ENCODE data around the gene SF3B4.
A peak's percentile ranks its signal among the peaks of the same experiment; 100 is the strongest.
"Not testable (repeated sequence)": the region's sequence is repeated elsewhere in the genome, so short reads cannot be mapped to it uniquely, and the experiment has no call there.

SF3B4 gene

DNA sequence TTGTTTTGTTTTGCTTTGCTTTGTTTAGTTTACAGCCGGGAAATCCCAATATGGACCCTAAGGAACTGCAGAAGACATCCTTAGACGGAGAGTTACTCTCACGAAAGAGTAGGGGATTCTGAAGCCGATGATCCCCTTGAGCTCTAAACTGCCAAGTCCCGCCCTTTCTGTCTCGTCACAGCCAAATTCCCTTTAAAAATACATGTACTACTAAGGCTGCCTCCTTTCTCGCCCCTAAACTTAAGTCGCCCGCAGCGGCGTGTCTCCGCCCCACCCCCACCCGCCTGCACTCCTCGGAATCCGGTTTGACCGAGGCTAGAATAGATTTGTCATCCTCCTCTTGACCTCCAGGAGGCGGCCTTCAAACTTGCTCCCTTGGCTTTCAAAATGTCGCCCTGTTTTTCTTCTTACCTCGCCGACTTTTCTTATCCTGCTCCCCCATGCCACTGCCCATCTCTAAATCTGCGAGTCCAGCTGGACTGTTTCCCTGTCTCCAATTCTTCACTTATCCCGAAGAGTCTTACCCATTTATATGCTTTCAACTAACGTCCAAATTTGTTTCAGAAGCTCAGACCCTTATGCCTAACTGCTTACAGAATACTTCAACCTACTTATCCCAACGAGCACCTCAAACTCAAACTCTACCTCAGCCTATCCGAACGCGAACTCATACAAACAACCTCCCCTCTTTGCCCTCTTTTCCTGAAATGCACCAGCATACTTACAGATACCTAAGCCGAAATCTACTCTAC lies 39.2 kb downstream of the SF3B4 start:
- peak; percentile 77 to 78 for DNase-seq (ENCODE audit: low read depth in 2 of 2)

DNA sequence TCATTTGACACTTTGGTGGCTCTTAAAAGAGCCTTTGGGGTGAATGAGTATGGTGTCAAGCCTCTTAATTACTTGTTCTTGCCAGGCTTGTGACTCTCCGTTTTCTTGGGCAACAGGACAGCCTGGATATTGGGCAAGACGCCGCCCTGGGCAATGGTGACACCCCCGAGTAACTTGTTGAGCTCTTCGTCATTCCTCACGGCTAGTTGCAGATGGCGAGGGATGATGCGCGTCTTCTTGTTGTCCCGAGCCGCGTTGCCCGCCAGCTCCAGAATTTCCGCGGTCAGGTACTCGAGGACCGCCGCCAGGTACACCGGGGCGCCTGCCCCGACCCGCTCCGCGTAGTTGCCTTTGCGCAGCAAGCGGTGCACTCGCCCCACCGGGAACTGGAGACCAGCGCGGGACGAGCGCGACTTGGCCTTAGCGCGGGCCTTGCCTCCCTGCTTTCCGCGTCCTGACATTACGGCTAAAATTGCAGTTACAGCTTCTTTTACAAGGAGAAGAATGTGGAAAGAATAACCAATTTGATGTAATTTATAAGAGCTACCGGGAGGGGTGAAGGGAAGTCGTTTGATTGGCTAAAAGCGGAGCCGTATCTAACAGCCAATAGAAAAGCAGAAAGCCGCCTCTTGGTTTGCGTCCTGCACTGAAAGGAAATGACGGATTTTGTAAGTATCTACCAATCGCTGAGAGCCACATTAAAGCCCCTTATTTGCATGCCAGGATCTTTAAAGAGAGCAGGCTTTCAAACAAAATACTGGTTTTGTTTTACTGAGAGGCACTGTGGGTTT lies 40.0 kb downstream of the SF3B4 start:
- peak; percentile 98 for DNase-seq (ENCODE audit: low read depth in 2 of 2)

DNA sequence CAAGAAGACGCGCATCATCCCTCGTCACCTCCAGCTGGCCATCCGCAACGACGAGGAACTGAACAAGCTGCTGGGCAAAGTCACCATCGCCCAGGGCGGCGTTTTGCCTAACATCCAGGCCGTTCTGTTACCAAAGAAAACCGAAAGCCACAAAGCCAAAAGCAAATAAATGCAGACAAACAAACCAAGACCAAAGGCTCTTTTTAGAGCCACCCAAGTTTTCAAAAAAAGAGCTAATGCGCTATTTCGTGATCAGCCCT lies 40.5 kb downstream of the SF3B4 start:
- DNase-seq (ENCODE audit: low read depth in 2 of 2): not testable (repeated sequence)

DNA sequence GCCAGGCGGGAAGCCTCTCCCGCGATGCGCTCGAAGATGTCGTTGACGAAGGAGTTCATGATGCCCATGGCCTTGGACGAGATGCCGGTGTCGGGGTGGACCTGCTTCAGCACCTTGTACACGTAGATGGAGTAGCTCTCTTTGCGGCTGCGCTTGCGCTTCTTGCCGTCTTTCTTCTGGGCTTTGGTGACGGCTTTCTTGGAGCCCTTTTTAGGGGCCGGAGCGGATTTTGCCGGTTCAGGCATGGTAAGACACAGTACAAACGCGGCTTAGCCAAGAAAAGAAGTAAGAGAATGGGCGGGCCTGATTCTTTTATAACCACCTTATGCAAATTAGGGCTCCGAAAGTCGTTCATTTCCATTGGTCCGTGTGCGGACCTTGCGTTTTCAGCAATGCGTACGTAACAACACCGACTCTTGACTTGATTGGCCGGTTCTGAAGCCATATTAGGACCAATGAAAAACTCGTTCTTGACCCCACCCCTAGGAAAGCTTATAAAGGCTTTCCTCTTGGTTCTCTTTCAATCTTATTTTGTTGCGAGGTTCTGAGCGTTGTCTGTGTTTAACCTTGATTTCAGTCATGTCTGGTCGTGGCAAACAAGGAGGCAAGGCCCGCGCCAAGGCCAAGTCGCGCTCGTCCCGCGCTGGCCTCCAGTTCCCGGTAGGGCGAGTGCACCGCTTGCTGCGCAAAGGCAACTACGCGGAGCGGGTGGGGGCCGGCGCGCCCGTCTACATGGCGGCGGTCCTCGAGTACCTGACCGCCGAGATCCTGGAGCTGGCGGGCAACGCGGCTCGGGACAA lies 41.0 kb downstream of the SF3B4 start:
- DNase-seq (ENCODE audit: low read depth in 2 of 2): peak; percentile 99

DNA sequence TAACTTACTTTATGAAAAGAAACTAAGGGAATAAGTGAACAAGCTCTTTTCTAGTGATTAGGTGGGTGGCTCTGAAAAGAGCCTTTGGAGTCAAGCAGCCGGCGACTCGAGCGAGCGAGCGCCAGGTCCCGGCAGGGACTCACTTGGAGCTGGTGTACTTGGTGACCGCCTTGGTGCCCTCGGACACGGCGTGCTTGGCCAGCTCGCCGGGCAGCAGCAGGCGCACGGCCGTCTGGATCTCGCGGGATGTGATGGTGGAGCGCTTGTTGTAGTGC lies 41.5 kb downstream of the SF3B4 start:
- DNase-seq (ENCODE audit: low read depth in 2 of 2): not testable (repeated sequence)

DNA sequence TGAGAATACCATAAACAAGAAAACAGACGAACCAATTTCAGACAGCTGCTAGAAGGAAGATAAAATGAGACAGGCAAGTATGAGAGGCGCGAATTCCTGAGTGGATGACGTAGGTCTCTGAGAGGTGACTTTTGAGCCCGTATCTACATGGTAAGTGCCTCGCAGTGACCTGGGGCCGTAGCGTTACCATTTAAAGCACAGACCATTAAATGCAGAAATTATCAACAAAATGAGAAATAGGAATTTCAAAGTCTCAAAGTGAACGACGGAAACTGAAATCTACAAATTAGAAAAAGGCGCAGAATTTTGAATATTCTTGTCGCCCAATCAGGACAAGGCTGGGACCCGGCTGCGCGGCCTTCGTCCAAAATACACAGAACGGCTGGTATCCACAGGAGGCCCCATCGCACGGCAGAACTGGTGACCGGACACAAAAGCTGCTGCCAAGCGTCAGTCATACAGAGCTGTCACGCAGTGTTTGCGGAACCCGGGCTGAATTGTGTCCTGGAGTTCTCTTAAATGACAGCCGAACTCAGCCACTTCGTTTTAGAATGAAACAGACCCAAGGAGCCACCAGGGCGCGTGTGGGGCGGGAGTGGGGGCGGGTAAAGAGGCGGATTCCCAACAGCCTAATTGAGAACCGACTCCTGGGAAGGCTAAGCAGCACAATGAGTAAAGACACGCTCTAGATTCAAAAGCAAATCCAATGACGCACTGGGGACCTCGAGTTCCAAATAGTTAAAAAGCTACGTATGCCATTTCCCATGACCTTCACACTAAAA lies 42.1 kb downstream of the SF3B4 start:
- DNase-seq (ENCODE audit: low read depth in 2 of 2): peak; percentile 33 to 38

DNA sequence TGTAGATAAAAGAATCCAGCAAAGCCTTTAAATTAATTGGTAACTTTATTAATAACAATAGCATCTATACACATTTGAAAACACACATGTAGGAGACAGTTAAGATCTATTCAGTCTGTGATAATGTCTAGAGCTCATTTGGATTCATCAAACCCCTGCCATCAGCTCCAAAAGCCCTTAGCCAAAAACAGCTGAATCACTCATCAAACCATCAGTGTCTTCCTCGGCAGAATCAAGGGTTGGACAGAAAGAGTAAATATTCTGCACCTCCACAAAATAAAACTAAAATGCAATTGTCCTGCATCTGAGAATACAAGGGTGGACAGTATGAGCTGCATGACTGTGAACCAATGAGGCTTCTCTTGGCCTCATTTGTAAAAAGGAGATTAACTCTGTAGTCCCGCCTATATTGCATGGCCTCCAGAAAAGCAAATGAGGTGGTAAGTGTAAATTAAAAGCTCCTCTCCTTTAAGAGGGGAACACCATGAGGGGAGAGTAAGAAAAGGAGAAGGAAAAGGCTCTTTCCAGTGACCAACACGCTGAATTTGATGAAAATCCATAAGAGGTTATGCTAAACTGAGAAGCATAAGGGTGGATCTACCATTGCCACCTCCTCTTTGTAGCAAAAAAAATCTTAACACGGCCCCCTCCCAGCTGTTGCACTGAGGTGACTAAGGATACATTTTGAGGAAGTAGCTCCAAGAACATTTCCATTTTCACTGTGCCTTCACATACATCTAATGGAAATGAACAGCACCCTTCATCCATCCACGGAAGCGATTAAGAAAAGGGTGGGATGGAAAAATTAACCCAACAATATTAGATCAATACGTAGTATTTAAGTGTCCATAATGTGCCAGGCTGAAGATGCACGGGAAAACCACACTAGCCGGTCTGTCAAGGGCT lies 42.9 kb downstream of the SF3B4 start:
- DNase-seq (ENCODE audit: low read depth in 2 of 2): no peak

DNA sequence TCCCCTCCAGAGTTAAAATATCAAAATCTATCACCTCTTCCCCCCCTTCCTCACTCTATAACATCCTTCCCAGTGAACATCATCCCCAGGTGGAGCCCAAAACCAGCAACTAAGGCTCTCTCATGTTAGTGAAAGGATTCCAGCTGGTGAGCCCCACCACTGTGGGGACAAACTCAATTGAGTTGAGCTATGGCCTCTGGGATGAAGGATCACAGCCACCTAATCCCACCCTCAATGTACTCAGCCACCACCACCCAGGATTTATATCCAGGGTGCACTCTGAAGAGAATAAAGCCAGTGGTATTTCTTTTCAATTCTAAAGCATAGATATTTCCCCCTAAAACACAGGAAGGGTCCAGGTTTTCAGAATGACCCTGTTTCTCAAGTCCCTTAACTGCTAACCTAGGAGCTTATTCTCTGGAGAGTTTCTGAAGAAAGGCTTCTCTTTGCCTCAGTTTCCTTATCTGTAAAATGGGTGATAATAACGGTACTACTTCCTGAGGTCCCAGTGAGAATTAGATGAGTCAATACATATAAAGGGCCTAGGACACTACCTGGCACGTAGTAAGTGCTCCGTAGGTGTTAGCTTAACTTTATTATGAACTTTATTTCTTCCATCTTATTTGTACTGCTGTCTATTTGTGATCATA lies 43.9 kb downstream of the SF3B4 start:
- no peak for DNase-seq (ENCODE audit: low read depth in 2 of 2)

DNA sequence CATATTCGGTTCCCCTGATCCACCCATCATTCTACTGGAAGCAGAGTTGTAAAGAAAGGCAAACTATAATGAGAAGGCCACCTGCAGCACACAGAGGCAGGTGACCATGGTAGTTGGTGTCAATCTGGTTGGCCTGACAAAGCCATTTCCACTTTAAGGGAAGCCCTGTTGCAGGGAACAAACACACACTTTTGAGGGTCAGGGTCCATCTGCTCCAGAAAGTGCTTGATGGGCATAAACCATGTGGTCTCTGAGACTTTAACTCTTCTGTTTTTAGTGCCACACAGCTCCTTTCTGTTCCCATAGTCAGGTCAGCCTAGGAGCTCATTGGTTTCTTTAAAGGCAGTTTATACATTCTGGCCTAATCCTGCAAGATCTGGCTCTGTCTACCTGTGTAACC lies 45.7 kb downstream of the SF3B4 start:
- no peak for DNase-seq (ENCODE audit: low read depth in 2 of 2)

DNA sequence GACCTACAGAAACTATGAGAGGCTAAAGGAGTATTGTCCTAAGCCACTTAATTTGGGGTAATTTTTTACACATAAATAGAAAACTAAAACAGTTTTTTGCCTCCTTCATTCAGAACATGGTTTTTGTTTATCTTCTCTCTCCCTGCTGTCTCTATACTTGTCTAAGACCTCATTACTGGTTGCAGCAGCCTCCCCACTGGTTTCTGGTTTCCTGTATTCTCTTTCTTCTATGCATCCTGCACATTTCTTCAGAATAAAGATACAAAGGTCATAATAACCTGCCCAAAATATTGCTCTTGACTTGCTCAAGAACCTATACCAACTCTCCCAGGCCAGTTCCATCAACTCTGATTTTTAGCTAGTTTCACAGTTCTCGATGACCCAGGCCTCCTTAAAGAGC lies 48.0 kb downstream of the SF3B4 start:
- DNase-seq (ENCODE audit: low read depth in 2 of 2): no peak

DNA sequence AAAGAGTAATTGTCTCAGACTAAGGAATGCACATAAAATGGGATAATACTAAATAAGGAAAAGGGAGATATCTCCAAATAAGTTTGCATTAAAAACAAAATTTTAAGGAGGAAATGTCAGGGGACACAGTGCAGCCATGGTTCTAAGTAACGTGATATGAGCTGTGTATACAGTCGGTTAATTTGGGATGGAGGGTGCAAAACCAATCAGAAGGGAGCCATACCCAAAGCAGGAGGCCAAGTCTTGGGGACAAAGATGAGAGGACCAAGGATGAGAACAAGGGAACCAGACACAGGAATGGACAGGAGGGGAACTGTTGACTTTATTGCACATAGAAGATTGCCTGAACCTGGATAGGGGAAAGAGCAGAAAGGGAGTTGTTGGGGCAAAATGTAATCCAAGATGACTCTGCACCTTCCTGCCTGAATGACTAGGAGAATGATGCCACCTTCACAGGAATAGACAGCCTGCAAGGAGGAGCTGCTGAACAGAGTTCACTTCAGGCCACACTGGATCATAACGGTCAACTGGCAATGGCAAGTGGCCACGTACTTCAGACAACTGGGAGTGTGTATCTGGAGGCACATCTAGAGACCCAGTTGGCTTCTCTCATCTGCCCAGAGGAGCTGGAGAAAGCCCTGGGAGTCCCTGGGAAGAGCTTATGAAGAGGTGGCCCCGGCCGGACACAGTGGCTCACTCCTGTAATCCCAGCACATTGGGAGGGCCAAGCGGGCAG lies 50.2 kb downstream of the SF3B4 start:
- DNase-seq (ENCODE audit: low read depth in 2 of 2): no peak

All from fibroblast of skin of left biceps (primary cell).